Stimulated activated CD8-positive, alpha-beta memory T cell treated with anti-CD3 and anti-CD28 coated beads, Interleukin-4, amount 100 ng/mL, for 24 hours (primary cell): ENCODE measurements around the gene KCNK6.
A peak's percentile ranks its signal among the peaks of the same experiment; 100 is the strongest.

Source experiments
- DNase-seq: peaks from one replicate; pipeline ENCODE4 v3.0.0-alpha.2; 2020; ENCODE audit warnings: low read depth

KCNK6 gene

GRCh38 chr19:38298821-38299680, 20.6 kb upstream of the KCNK6 start:
- DNase-seq: no peak

GRCh38 chr19:38303517-38304351, 15.9 kb upstream of the KCNK6 start, which contains the start of gene C19orf33:
Gene C19orf33, plus strand, starts transcription at chr19:38304251. Its CDS starts 11 bp downstream, at chr19:38304262.
- no peak for DNase-seq

- no peak for DNase-seq
Measured at GRCh38 chr19:38304352-38304865, 15.2 kb upstream of the KCNK6 start.

- DNase-seq: no peak
Measured at GRCh38 chr19:38304866-38305429, 14.7 kb upstream of the KCNK6 start.

GRCh38 chr19:38306236-38306635, 13.4 kb upstream of the KCNK6 start:
- DNase-seq: no peak

GRCh38 chr19:38307076-38307475, 12.6 kb upstream of the KCNK6 start:
- DNase-seq: no peak

- DNase-seq: no peak
Measured at GRCh38 chr19:38307597-38307996, 12.0 kb upstream of the KCNK6 start.

GRCh38 chr19:38308006-38308766, 11.5 kb upstream of the KCNK6 start:
- no peak for DNase-seq

GRCh38 chr19:38308926-38309614, 10.6 kb upstream of the KCNK6 start:
- no peak for DNase-seq

GRCh38 chr19:38309615-38310278, 9.9 kb upstream of the KCNK6 start:
- DNase-seq: no peak

GRCh38 chr19:38310279-38310670, 9.4 kb upstream of the KCNK6 start:
- DNase-seq: no peak

GRCh38 chr19:38310986-38311385, 8.7 kb upstream of the KCNK6 start:
- DNase-seq: no peak

- DNase-seq: peak; percentile 93
Measured at GRCh38 chr19:38315657-38316476, 3.8 kb upstream of the KCNK6 start, which contains the start of gene YIF1B. Gene YIF1B, minus strand, starts transcription at chr19:38315947. Its CDS starts 30 bp downstream, at chr19:38315917.

GRCh38 chr19:38316477-38317067, 3.1 kb upstream of the KCNK6 start:
- no peak for DNase-seq

- no peak for DNase-seq
Measured at GRCh38 chr19:38317104-38317612, 2.5 kb upstream of the KCNK6 start.

GRCh38 chr19:38318660-38319059, 985 bp upstream of the KCNK6 start:
- DNase-seq: no peak

- no peak for DNase-seq
Measured at GRCh38 chr19:38320969-38321339, 1.3 kb downstream of the KCNK6 start.

- DNase-seq: no peak
Measured at GRCh38 chr19:38321646-38322196, 2.1 kb downstream of the KCNK6 start.

GRCh38 chr19:38323291-38323690, 3.6 kb downstream of the KCNK6 start:
- DNase-seq: no peak
